ENCODE data around the gene ATF7IP2. TPM values are rescaled to one million over a fixed set of nuclear protein-coding genes. Genes with fewer than 3 reads are reported as not detected.
"Not testable (repeated sequence)": the region's sequence is repeated elsewhere in the genome, so short reads cannot be mapped to it uniquely, and the experiment has no call there.

ATF7IP2 gene
- total RNA-seq (2014; rRNA removed; shearing (Covaris generic)), result 0.41 and 1.8 TPM in 2 replicates

- DNase-seq (ENCODE audit: low spot score), result peak; percentile 58
Measured at GRCh38 chr16:10385725-10386516, at the start of gene ATF7IP2. Gene ATF7IP2, plus strand, starts transcription at chr16:10386061. Its CDS starts 44,560 bp downstream, at chr16:10430621.

- no peak for DNase-seq (ENCODE audit: low spot score)
Measured at GRCh38 chr16:10338426-10338825, 47.4 kb upstream of the ATF7IP2 start.

GRCh38 chr16:10339777-10340732 lies 45.8 kb upstream of the ATF7IP2 start:
- DNase-seq (ENCODE audit: low spot score), result no peak

- DNase-seq (ENCODE audit: low spot score), result no peak
Measured at GRCh38 chr16:10343124-10343760, 42.6 kb upstream of the ATF7IP2 start.

GRCh38 chr16:10344699-10345098 lies 41.2 kb upstream of the ATF7IP2 start:
- DNase-seq (ENCODE audit: low spot score), result not testable (repeated sequence)

- DNase-seq (ENCODE audit: low spot score), result no peak
Measured at GRCh38 chr16:10345629-10346028, 40.2 kb upstream of the ATF7IP2 start.

- no peak for DNase-seq (ENCODE audit: low spot score)
Measured at GRCh38 chr16:10349851-10350250, 36.0 kb upstream of the ATF7IP2 start.

GRCh38 chr16:10352262-10352661 lies 33.6 kb upstream of the ATF7IP2 start:
- DNase-seq (ENCODE audit: low spot score), result no peak

- DNase-seq (ENCODE audit: low spot score), result no peak
Measured at GRCh38 chr16:10355589-10355988, 30.3 kb upstream of the ATF7IP2 start.

- no peak for DNase-seq (ENCODE audit: low spot score)
Measured at GRCh38 chr16:10356870-10357842, 28.7 kb upstream of the ATF7IP2 start.

GRCh38 chr16:10361747-10362076 lies 24.1 kb upstream of the ATF7IP2 start:
- not testable (repeated sequence) for DNase-seq (ENCODE audit: low spot score)

GRCh38 chr16:10362077-10362863 lies 23.6 kb upstream of the ATF7IP2 start:
- DNase-seq (ENCODE audit: low spot score), result no peak

- not testable (repeated sequence) for DNase-seq (ENCODE audit: low spot score)
Measured at GRCh38 chr16:10362864-10363197, 23.0 kb upstream of the ATF7IP2 start.

- not testable (repeated sequence) for DNase-seq (ENCODE audit: low spot score)
Measured at GRCh38 chr16:10366619-10367018, 19.2 kb upstream of the ATF7IP2 start.

- no peak for DNase-seq (ENCODE audit: low spot score)
Measured at GRCh38 chr16:10367616-10368188, 18.2 kb upstream of the ATF7IP2 start.

GRCh38 chr16:10368969-10369551 lies 16.8 kb upstream of the ATF7IP2 start:
- peak; percentile 3 for DNase-seq (ENCODE audit: low spot score)

GRCh38 chr16:10370096-10370726 lies 15.7 kb upstream of the ATF7IP2 start:
- no peak for DNase-seq (ENCODE audit: low spot score)

- DNase-seq (ENCODE audit: low spot score), result no peak
Measured at GRCh38 chr16:10371592-10371991, 14.3 kb upstream of the ATF7IP2 start.

GRCh38 chr16:10373556-10373955 lies 12.3 kb upstream of the ATF7IP2 start:
- DNase-seq (ENCODE audit: low spot score), result no peak

All from HT-29 (cell line).